IMR-90 (cell line): Measurements from ENCODE around the gene RNF223.

Experiments used
- CHD1 ChIP-seq: IDR thresholded peaks from 2 replicates; pipeline ENCODE4 v1.6.1; 2012; ENCODE audit warnings: low read depth, low read length, improper control_type of control experiment
- MAFK ChIP-seq: IDR thresholded peaks from 2 replicates; pipeline ENCODE4 v1.6.1; 2012; ENCODE audit warnings: low read depth, low read length, improper control_type of control experiment
- MXI1 ChIP-seq: IDR thresholded peaks from 2 replicates; pipeline ENCODE4 v1.6.1; 2012; ENCODE audit warnings: low read depth, mild to moderate bottlenecking, low read length, moderate library complexity, borderline replicate concordance
- POLR2A ChIP-seq: IDR thresholded peaks from 2 replicates; pipeline ENCODE4 v1.6.1; 2012; ENCODE audit warnings: mild to moderate bottlenecking, low read depth, low read length
- RAD21 ChIP-seq: IDR thresholded peaks from 2 replicates; pipeline ENCODE4 v1.6.1; 2012; ENCODE audit warnings: low read length, improper control_type of control experiment
- RCOR1 ChIP-seq: IDR thresholded peaks from 2 replicates; pipeline ENCODE4 v1.6.1; 2012; ENCODE audit warnings: mild to moderate bottlenecking, low read length, improper control_type of control experiment; ENCODE audit not compliant: insufficient replicate concordance
- RFX5 ChIP-seq: IDR thresholded peaks from 2 replicates; pipeline ENCODE4 v1.8.0; 2012; ENCODE audit warnings: low read depth, mild to moderate bottlenecking, low read length, moderate library complexity
- TF ChIP-seq, protein P1 (sequence below): conservative IDR thresholded peaks from 2 replicates; pipeline ENCODE4 v1.5.1; 2012; ENCODE audit warnings: mild to moderate bottlenecking, low read depth, low read length, improper control_type of control experiment
- TF ChIP-seq, protein P2 (sequence below): fragments of 150-350 bp; IDR thresholded peaks from 2 replicates; pipeline ENCODE4 v1.6.1; 2016; ENCODE audit warnings: low read depth, mild to moderate bottlenecking, low read length, moderate library complexity, borderline replicate concordance
- TF ChIP-seq, protein P3 (sequence below): fragments of 150-350 bp; IDR thresholded peaks from 2 replicates; pipeline ENCODE4 v1.6.1; 2017; ENCODE audit warnings: mild to moderate bottlenecking, antibody characterized with exemption, low read length, low read depth

DNA sequence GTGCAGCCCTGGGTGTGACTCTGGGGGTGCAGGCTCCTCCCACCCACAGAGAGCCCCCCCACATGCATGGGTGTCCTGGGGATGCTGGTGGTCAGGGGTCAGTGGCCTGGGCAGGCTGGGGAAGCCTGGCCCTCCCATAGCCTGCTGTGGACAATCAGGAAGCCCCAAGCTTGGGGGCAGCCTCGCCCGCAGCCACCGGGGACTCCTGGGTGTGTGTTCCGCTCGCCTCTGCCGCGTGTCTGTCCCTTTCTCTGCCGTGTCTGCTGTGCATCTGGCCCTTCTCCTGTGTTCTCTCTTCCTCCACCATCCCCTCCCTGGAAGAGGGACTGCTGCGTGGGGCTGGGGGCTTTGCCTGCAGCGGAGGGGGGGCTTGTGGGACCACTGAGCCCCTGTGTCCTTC, 31.3 kb downstream of the RNF223 start:
- TF ChIP-seq, protein P1, sequence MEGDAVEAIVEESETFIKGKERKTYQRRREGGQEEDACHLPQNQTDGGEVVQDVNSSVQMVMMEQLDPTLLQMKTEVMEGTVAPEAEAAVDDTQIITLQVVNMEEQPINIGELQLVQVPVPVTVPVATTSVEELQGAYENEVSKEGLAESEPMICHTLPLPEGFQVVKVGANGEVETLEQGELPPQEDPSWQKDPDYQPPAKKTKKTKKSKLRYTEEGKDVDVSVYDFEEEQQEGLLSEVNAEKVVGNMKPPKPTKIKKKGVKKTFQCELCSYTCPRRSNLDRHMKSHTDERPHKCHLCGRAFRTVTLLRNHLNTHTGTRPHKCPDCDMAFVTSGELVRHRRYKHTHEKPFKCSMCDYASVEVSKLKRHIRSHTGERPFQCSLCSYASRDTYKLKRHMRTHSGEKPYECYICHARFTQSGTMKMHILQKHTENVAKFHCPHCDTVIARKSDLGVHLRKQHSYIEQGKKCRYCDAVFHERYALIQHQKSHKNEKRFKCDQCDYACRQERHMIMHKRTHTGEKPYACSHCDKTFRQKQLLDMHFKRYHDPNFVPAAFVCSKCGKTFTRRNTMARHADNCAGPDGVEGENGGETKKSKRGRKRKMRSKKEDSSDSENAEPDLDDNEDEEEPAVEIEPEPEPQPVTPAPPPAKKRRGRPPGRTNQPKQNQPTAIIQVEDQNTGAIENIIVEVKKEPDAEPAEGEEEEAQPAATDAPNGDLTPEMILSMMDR: no peak
- TF ChIP-seq, protein P2, sequence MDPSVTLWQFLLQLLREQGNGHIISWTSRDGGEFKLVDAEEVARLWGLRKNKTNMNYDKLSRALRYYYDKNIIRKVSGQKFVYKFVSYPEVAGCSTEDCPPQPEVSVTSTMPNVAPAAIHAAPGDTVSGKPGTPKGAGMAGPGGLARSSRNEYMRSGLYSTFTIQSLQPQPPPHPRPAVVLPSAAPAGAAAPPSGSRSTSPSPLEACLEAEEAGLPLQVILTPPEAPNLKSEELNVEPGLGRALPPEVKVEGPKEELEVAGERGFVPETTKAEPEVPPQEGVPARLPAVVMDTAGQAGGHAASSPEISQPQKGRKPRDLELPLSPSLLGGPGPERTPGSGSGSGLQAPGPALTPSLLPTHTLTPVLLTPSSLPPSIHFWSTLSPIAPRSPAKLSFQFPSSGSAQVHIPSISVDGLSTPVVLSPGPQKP: no peak
- TF ChIP-seq POLR2A (no peak), RAD21 (no peak), RFX5 (no peak), CHD1 (no peak), MXI1 (no peak), MAFK (no peak), RCOR1 (no peak)
- TF ChIP-seq, protein P3, sequence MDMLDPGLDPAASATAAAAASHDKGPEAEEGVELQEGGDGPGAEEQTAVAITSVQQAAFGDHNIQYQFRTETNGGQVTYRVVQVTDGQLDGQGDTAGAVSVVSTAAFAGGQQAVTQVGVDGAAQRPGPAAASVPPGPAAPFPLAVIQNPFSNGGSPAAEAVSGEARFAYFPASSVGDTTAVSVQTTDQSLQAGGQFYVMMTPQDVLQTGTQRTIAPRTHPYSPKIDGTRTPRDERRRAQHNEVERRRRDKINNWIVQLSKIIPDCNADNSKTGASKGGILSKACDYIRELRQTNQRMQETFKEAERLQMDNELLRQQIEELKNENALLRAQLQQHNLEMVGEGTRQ: no peak
